ENCODE measurements around the gene GGTLC2.
"Not testable (repeated sequence)": the region's sequence is repeated elsewhere in the genome, so short reads cannot be mapped to it uniquely, and the experiment has no call there.

GGTLC2 gene

GRCh38 chr22:22651593-22651992 is 7.2 kb downstream of the GGTLC2 start:
- peaks cover 18% of the 10 kb centered on the region for H3K4me1 Mint-ChIP-seq
- H3K27ac Mint-ChIP-seq; H3K9me3 Mint-ChIP-seq; DNase-seq; H3K36me3 Mint-ChIP-seq (ENCODE audit: low read depth); H3K27me3 Mint-ChIP-seq; H3K4me3 Mint-ChIP-seq; ATAC-seq: not testable (repeated sequence)

DNA sequence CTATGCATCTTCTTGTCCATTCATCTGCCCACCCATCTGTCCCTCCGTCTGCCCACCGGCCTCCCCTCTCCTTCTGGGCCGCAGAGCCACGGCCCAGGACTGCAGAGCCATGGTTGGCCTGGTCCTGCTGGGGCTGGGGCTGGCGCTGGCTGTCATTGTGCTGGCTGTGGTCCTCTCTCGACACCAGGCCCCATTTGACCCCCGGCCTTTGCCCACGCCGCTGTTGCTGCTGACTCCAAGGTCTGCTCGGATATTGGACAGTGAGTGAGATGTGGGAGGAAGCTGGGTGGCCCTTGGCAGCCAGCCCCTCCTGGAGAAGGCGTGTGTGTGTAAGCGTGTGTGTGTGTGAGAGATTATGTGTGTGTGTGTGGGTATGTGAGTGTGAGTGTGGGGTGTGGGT is 7.7 kb downstream of the GGTLC2 start:
- H3K9me3 Mint-ChIP-seq; DNase-seq; H3K27ac Mint-ChIP-seq; ATAC-seq; H3K36me3 Mint-ChIP-seq (ENCODE audit: low read depth); H3K4me3 Mint-ChIP-seq; H3K27me3 Mint-ChIP-seq: not testable (repeated sequence)
- H3K4me1 Mint-ChIP-seq = peaks cover 18% of the 10 kb centered on the region

DNA sequence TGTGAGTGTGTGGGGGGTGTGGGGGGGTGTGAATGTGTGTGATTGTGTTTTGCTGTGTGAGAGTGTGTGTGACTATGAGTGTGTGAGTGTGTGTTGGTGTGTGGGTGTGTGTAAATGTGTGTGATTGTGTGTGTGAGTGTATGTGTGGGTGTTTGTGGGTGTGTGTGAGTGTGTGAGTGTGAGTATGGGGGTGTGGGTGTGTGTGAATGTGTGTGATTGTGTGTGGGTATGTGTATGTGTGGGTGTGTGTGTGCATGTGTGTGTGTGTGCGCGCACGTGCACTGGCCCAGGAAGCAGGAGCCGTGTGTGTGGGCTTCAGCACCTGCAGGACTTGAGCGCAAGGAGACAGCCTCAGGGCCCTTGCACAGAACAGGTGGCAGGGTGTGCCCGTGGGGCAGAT is 8.2 kb downstream of the GGTLC2 start:
- not testable (repeated sequence) for H3K4me3 Mint-ChIP-seq; H3K27me3 Mint-ChIP-seq; H3K9me3 Mint-ChIP-seq; H3K36me3 Mint-ChIP-seq (ENCODE audit: low read depth); ATAC-seq; DNase-seq; H3K27ac Mint-ChIP-seq
- peaks cover 18% of the 10 kb centered on the region for H3K4me1 Mint-ChIP-seq

GRCh38 chr22:22653677-22654381 is 9.4 kb downstream of the GGTLC2 start:
- peaks cover 18% of the 10 kb centered on the region for H3K4me1 Mint-ChIP-seq
- not testable (repeated sequence) for ATAC-seq; H3K36me3 Mint-ChIP-seq (ENCODE audit: low read depth); H3K4me3 Mint-ChIP-seq; H3K27ac Mint-ChIP-seq; H3K27me3 Mint-ChIP-seq; H3K9me3 Mint-ChIP-seq; DNase-seq

GRCh38 chr22:22655452-22656290 is 11.3 kb downstream of the GGTLC2 start:
- Mint-ChIP-seq H3K27ac (no peak overlapping the region), H3K4me1 (peaks cover 18% of the 10 kb centered on the region), H3K27me3 (no peaks in the 10 kb centered on the region), H3K36me3 (ENCODE audit: low read depth) (no peaks in the 10 kb centered on the region), H3K9me3 (no peaks in the 10 kb centered on the region), H3K4me3 (no peak overlapping the region)
- ATAC-seq = no peak
- no peak for DNase-seq

DNA sequence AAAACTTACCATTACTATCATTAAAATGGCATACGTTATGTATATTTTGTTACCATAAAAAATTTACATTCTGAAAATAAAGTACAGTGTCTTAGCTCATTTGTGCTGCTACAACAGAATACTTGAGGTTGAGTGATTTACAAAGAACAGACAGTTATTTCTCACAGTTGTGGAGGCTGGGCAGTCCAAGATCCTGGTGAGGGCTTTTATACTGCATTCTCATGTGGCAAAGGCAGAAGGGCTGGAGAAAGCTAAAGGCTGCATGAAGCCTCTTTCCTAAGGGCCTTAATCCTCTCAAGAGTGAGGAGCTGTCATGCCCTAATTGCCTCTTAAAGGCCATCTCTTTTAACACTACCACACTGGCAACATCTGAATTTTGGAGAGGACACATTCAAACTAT is 13.3 kb downstream of the GGTLC2 start:
- H3K36me3 Mint-ChIP-seq (ENCODE audit: low read depth) = no peaks in the 10 kb centered on the region
- peaks cover 13% of the 10 kb centered on the region for H3K4me1 Mint-ChIP-seq
- H3K4me3 Mint-ChIP-seq = no peak overlapping the region
- ATAC-seq (no peak), DNase-seq (no peak)
- no peak overlapping the region for H3K27ac Mint-ChIP-seq
- no peaks in the 10 kb centered on the region for H3K27me3 Mint-ChIP-seq
- H3K9me3 Mint-ChIP-seq = no peaks in the 10 kb centered on the region

GRCh38 chr22:22661275-22661674 is 16.9 kb downstream of the GGTLC2 start:
- no peak for ATAC-seq
- no peak for DNase-seq
- peaks cover 2% of the 10 kb centered on the region for H3K27me3 Mint-ChIP-seq
- H3K27ac Mint-ChIP-seq = no peak overlapping the region
- no peaks in the 10 kb centered on the region for H3K4me1 Mint-ChIP-seq
- H3K9me3 Mint-ChIP-seq = no peaks in the 10 kb centered on the region
- H3K36me3 Mint-ChIP-seq (ENCODE audit: low read depth) = no peaks in the 10 kb centered on the region
- no peak overlapping the region for H3K4me3 Mint-ChIP-seq

- no peak for DNase-seq
- no peaks in the 10 kb centered on the region for H3K9me3 Mint-ChIP-seq
- peaks cover 2% of the 10 kb centered on the region for H3K27me3 Mint-ChIP-seq
- ATAC-seq = no peak
- no peak overlapping the region for H3K4me3 Mint-ChIP-seq
- H3K4me1 Mint-ChIP-seq = no peaks in the 10 kb centered on the region
- H3K36me3 Mint-ChIP-seq (ENCODE audit: low read depth) = no peaks in the 10 kb centered on the region
- H3K27ac Mint-ChIP-seq = no peak overlapping the region
Measured at GRCh38 chr22:22662095-22662494, 17.7 kb downstream of the GGTLC2 start.

- DNase-seq (no peak), ATAC-seq (no peak)
- Mint-ChIP-seq H3K36me3 (ENCODE audit: low read depth) (no peaks in the 10 kb centered on the region), H3K4me3 (no peak overlapping the region), H3K4me1 (no peaks in the 10 kb centered on the region), H3K27me3 (peaks cover 2% of the 10 kb centered on the region), H3K9me3 (no peaks in the 10 kb centered on the region), H3K27ac (no peak overlapping the region)
Measured at GRCh38 chr22:22663861-22664800, 19.7 kb downstream of the GGTLC2 start.

DNA sequence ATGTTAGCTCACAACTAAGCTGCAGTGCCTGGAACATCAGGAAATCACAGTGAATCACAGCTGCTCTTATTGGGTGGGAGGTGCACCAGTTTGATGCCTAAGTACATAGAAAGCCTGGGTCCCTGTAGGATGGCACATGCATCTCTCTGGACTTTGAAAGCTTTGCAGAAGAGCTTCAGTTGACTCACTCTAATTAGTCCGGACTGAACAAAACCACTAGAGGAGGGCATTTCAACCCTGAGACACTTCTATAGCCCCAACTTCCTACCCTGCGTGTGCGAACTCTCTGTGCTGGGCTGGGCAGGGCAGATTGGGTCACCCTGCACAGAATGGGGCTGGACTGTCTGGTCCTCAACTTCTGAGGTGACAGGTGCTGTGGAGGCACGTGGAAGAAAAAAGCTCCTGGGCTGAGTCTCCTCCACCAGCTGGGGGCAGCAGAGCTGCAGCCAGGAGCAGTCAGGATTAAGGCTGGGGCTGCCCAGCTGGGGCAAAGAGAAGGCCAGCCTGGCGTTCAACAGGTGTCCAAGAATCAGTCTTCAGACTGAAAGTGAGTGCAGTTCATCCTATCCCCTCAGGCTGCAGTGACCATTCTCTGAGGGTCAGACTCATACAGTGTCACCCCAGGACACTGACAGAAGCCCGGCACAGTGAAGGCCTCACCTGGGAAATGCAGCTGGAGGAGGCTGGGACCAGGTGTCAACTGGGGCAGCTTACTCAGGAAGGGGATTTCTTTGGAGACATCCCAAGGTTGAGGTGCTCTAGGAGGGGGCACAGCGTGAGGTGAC is 22.1 kb downstream of the GGTLC2 start:
- DNase-seq (peak; percentile 20), ATAC-seq (peak; percentile 54)
- H3K27ac Mint-ChIP-seq = no peak overlapping the region
- H3K4me1 Mint-ChIP-seq = no peaks in the 10 kb centered on the region
- H3K36me3 Mint-ChIP-seq (ENCODE audit: low read depth) = no peaks in the 10 kb centered on the region
- H3K27me3 Mint-ChIP-seq = peaks cover 7% of the 10 kb centered on the region
- H3K4me3 Mint-ChIP-seq = no peak overlapping the region
- no peaks in the 10 kb centered on the region for H3K9me3 Mint-ChIP-seq

GRCh38 chr22:22667966-22668880 is 23.8 kb downstream of the GGTLC2 start:
- ATAC-seq (no peak), DNase-seq (no peak)
- Mint-ChIP-seq H3K27me3 (peaks cover 7% of the 10 kb centered on the region), H3K4me3 (no peak overlapping the region), H3K36me3 (ENCODE audit: low read depth) (no peaks in the 10 kb centered on the region), H3K9me3 (no peaks in the 10 kb centered on the region), H3K27ac (no peak overlapping the region), H3K4me1 (no peaks in the 10 kb centered on the region)

DNA sequence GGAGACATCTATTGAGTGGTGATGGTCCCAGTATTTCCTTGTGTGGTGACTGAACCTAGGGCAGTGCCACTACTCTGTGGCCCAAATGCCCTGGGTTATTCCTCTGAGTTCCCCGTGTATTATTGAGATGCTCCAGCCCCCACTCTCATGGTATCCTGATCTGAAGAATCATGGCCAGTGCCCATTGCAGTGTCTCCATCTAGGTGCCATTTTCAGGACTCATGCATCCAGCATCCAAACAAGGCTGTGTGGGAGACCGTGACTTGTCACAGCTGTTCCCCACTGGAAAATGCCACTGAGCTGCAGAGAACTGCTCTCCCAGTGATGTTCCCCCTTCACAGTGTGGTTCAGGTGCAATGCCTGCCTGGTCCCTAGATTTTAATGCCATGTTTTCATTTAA is 24.7 kb downstream of the GGTLC2 start:
- ATAC-seq = no peak
- Mint-ChIP-seq H3K36me3 (ENCODE audit: low read depth) (no peaks in the 10 kb centered on the region), H3K9me3 (no peaks in the 10 kb centered on the region), H3K27ac (no peak overlapping the region), H3K27me3 (peaks cover 7% of the 10 kb centered on the region), H3K4me1 (no peaks in the 10 kb centered on the region), H3K4me3 (no peak overlapping the region)
- DNase-seq = no peak

DNA sequence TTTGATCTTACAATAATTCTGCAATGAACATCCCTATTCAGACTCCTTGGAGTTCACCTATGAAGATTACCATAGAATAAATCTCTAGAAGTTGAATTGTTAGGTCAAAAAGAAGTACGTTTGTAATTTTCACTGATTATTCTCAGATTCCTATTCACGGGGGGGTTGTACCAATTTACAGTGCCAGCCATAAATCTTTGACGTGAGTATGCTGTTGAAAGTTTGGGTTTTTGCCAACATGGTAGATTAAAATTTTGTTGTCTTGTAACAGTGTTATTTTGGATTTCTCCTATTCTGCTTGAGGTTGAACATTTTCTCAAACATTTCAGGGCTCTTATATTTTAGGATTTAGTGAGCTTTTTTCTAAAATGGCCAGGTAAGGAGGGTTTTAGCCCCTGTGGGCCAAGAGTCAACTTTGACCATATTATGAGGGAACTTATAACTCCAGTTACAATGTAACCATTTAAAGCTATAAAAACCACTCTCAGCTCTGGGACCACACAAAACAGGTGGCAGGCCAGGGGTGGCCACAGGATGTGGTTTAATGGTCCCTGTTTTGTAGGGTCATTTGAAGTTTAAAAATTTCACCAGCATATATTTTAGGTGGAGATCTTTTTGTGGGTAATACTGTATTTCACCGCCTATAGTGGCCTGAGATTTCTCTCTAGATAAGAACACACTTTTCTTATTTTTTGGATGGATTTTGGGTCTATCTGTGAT is 25.8 kb downstream of the GGTLC2 start:
- Mint-ChIP-seq H3K27me3 (peaks cover 10% of the 10 kb centered on the region), H3K9me3 (no peaks in the 10 kb centered on the region), H3K4me3 (no peak overlapping the region), H3K27ac (no peak overlapping the region), H3K4me1 (no peaks in the 10 kb centered on the region), H3K36me3 (ENCODE audit: low read depth) (no peaks in the 10 kb centered on the region)
- ATAC-seq = no peak
- no peak for DNase-seq

Data from activated naive CD8-positive, alpha-beta T cell treated with anti-CD3 and anti-CD28 coated beads, Interleukin-2, amount 50 U/mL, for 24 hours (primary cell).